ENCODE results near the gene LRFN4. TPM values are rescaled to one million over a fixed set of nuclear protein-coding genes. Genes with fewer than 3 reads are reported as not detected.

The LRFN4 gene
- total and polyA plus RNA-seq, 2 of the 13 experiments (the other 11 are each of a cell fraction or from before 2014, with no cell fraction given) = 1.3 to 6.8 TPM

DNA sequence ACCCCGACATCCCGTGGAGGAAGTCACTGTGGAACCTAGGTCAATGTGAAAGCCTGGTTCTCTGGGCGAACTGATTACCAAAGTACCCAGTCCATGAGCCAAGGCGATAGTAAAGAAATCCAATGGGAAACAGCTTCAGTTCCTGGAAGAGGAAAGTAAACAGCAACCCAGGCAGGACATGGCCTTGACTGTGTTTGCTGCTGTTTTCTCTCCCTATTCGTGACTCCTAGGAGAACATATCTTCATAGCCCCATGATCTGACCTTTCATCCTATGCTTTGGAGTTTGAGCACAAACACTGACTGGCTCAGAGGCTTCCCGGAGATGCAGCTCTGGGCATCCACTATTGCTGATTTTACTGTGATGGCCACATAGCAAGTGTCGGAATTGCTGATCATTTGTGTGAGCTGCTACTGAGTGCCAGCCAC, 45.1 kb downstream of the LRFN4 start (continued):
- TF ChIP-seq, protein P1, sequence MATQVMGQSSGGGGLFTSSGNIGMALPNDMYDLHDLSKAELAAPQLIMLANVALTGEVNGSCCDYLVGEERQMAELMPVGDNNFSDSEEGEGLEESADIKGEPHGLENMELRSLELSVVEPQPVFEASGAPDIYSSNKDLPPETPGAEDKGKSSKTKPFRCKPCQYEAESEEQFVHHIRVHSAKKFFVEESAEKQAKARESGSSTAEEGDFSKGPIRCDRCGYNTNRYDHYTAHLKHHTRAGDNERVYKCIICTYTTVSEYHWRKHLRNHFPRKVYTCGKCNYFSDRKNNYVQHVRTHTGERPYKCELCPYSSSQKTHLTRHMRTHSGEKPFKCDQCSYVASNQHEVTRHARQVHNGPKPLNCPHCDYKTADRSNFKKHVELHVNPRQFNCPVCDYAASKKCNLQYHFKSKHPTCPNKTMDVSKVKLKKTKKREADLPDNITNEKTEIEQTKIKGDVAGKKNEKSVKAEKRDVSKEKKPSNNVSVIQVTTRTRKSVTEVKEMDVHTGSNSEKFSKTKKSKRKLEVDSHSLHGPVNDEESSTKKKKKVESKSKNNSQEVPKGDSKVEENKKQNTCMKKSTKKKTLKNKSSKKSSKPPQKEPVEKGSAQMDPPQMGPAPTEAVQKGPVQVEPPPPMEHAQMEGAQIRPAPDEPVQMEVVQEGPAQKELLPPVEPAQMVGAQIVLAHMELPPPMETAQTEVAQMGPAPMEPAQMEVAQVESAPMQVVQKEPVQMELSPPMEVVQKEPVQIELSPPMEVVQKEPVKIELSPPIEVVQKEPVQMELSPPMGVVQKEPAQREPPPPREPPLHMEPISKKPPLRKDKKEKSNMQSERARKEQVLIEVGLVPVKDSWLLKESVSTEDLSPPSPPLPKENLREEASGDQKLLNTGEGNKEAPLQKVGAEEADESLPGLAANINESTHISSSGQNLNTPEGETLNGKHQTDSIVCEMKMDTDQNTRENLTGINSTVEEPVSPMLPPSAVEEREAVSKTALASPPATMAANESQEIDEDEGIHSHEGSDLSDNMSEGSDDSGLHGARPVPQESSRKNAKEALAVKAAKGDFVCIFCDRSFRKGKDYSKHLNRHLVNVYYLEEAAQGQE (IDR thresholded peaks at IDR 0.05; ENCODE audit: borderline replicate concordance in 1 of 2, low read depth in 1 of 2, low read length in 2 of 2) = peak in 1 of 2 experiments; percentile 58; a peak in 1 of 4 replicates
- no peak for TF ChIP-seq RFXANK (CRISPR knock-in tag; IDR thresholded peaks at IDR 0.05)
- TF ChIP-seq SSRP1 (CRISPR knock-in tag; IDR thresholded peaks at IDR 0.05) = no peak; the same call in 1 of the 2 replicates
- TF ChIP-seq ZFP82 (CRISPR knock-in tag; IDR thresholded peaks at IDR 0.05; ENCODE audit: borderline replicate concordance) = no peak
- TF ChIP-seq, protein P2, sequence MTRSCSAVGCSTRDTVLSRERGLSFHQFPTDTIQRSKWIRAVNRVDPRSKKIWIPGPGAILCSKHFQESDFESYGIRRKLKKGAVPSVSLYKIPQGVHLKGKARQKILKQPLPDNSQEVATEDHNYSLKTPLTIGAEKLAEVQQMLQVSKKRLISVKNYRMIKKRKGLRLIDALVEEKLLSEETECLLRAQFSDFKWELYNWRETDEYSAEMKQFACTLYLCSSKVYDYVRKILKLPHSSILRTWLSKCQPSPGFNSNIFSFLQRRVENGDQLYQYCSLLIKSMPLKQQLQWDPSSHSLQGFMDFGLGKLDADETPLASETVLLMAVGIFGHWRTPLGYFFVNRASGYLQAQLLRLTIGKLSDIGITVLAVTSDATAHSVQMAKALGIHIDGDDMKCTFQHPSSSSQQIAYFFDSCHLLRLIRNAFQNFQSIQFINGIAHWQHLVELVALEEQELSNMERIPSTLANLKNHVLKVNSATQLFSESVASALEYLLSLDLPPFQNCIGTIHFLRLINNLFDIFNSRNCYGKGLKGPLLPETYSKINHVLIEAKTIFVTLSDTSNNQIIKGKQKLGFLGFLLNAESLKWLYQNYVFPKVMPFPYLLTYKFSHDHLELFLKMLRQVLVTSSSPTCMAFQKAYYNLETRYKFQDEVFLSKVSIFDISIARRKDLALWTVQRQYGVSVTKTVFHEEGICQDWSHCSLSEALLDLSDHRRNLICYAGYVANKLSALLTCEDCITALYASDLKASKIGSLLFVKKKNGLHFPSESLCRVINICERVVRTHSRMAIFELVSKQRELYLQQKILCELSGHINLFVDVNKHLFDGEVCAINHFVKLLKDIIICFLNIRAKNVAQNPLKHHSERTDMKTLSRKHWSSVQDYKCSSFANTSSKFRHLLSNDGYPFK (CRISPR knock-in tag; IDR thresholded peaks at IDR 0.05; ENCODE audit: borderline replicate concordance) = no peak
- no peak for TF ChIP-seq MAFG (CRISPR knock-in tag; IDR thresholded peaks at IDR 0.05)
- TF ChIP-seq PHF5A (CRISPR knock-in tag; IDR thresholded peaks at IDR 0.05; ENCODE audit: low read depth, unreplicated experiment) = peak; percentile 64
- TF ChIP-seq KLF6 (CRISPR knock-in tag; IDR thresholded peaks at IDR 0.05) = peak; percentile 55; the same call in 1 of the 2 replicates
- TF ChIP-seq, protein P3, sequence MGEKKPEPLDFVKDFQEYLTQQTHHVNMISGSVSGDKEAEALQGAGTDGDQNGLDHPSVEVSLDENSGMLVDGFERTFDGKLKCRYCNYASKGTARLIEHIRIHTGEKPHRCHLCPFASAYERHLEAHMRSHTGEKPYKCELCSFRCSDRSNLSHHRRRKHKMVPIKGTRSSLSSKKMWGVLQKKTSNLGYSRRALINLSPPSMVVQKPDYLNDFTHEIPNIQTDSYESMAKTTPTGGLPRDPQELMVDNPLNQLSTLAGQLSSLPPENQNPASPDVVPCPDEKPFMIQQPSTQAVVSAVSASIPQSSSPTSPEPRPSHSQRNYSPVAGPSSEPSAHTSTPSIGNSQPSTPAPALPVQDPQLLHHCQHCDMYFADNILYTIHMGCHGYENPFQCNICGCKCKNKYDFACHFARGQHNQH (CRISPR knock-in tag; IDR thresholded peaks at IDR 0.05) = peak; percentile 98
- TF ChIP-seq ZNF484 (CRISPR knock-in tag; IDR thresholded peaks at IDR 0.05; ENCODE audit: borderline replicate concordance, low read depth) = no peak
- no peak for TF ChIP-seq ZFYVE20 (CRISPR knock-in tag; IDR thresholded peaks at IDR 0.05; ENCODE audit: borderline replicate concordance, low read depth)
- TF ChIP-seq, protein P4, sequence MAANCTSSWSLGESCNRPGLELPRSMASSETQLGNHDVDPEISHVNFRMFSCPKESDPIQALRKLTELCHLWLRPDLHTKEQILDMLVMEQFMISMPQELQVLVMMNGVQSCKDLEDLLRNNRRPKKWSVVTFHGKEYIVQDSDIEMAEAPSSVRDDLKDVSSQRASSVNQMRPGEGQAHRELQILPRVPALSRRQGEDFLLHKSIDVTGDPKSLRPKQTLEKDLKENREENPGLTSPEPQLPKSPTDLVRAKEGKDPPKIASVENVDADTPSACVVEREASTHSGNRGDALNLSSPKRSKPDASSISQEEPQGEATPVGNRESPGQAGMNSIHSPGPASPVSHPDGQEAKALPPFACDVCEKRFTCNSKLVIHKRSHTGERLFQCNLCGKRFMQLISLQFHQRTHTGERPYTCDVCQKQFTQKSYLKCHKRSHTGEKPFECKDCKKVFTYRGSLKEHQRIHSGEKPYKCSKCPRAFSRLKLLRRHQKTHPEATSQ (CRISPR knock-in tag; IDR thresholded peaks at IDR 0.05; ENCODE audit: borderline replicate concordance) = no peak
- TF ChIP-seq MED13 (CRISPR knock-in tag; IDR thresholded peaks at IDR 0.05) = no peak
- TF ChIP-seq ETV5 (CRISPR knock-in tag; IDR thresholded peaks at IDR 0.05; ENCODE audit: borderline replicate concordance) = peak; percentile 88; the same call in 1 of the 2 replicates
- no peak for TF ChIP-seq ZSCAN25 (CRISPR knock-in tag; IDR thresholded peaks at IDR 0.05)
- TF ChIP-seq MAF1 (CRISPR knock-in tag; IDR thresholded peaks at IDR 0.05; ENCODE audit: borderline replicate concordance) = no peak
- no peak for TF ChIP-seq ZC3H4 (CRISPR knock-in tag; IDR thresholded peaks at IDR 0.05; ENCODE audit: borderline replicate concordance)
- TF ChIP-seq, protein P5, sequence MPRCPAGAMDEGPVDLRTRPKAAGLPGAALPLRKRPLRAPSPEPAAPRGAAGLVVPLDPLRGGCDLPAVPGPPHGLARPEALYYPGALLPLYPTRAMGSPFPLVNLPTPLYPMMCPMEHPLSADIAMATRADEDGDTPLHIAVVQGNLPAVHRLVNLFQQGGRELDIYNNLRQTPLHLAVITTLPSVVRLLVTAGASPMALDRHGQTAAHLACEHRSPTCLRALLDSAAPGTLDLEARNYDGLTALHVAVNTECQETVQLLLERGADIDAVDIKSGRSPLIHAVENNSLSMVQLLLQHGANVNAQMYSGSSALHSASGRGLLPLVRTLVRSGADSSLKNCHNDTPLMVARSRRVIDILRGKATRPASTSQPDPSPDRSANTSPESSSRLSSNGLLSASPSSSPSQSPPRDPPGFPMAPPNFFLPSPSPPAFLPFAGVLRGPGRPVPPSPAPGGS (CRISPR knock-in tag; IDR thresholded peaks at IDR 0.05) = no peak
- TF ChIP-seq, protein P6, sequence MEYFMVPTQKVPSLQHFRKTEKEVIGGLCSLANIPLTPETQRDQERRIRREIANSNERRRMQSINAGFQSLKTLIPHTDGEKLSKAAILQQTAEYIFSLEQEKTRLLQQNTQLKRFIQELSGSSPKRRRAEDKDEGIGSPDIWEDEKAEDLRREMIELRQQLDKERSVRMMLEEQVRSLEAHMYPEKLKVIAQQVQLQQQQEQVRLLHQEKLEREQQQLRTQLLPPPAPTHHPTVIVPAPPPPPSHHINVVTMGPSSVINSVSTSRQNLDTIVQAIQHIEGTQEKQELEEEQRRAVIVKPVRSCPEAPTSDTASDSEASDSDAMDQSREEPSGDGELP (IDR thresholded peaks at IDR 0.05; ENCODE audit: borderline replicate concordance, low read depth) = peak; percentile 62; the same call in 1 of the 2 replicates
